ENCODE data around the gene GPR55.

GPR55 gene

GRCh38 chr2:230956827-230957755 lies 32.0 kb upstream of the GPR55 start:
- H3K4me3 ChIP-seq (ENCODE audit: low read depth, low read length) = peak overlapping the region; percentile 70
- no peak for TF ChIP-seq CTCF (IDR thresholded peaks at IDR 0.05; ENCODE audit: low read depth, low read length, missing control alignments)
- peak; percentile 93 for DNase-seq (ENCODE audit: low read depth)

GRCh38 chr2:230955163-230955737 lies 30.2 kb upstream of the GPR55 start:
- no peak overlapping the region for H3K4me3 ChIP-seq (ENCODE audit: low read depth, low read length)
- no peak for TF ChIP-seq CTCF (IDR thresholded peaks at IDR 0.05; ENCODE audit: low read depth, low read length, missing control alignments)
- DNase-seq (ENCODE audit: low read depth) = no peak

GRCh38 chr2:230954746-230955145 lies 29.7 kb upstream of the GPR55 start:
- no peak for TF ChIP-seq CTCF (IDR thresholded peaks at IDR 0.05; ENCODE audit: low read depth, low read length, missing control alignments)
- no peak for DNase-seq (ENCODE audit: low read depth)
- H3K4me3 ChIP-seq (ENCODE audit: low read depth, low read length) = no peak overlapping the region

- no peak for TF ChIP-seq CTCF (IDR thresholded peaks at IDR 0.05; ENCODE audit: low read depth, low read length, missing control alignments)
- no peak for DNase-seq (ENCODE audit: low read depth)
- no peak overlapping the region for H3K4me3 ChIP-seq (ENCODE audit: low read depth, low read length)
These were observed 28.8 kb upstream of the GPR55 start for GRCh38 chr2:230953845-230954244.

- TF ChIP-seq CTCF (IDR thresholded peaks at IDR 0.05; ENCODE audit: low read depth, low read length, missing control alignments) = no peak
- H3K4me3 ChIP-seq (ENCODE audit: low read depth, low read length) = no peak overlapping the region
- DNase-seq (ENCODE audit: low read depth) = no peak
These were observed 27.3 kb upstream of the GPR55 start for GRCh38 chr2:230952226-230952956.

GRCh38 chr2:230951396-230951795 lies 26.4 kb upstream of the GPR55 start:
- H3K4me3 ChIP-seq (ENCODE audit: low read depth, low read length) = no peak overlapping the region
- no peak for TF ChIP-seq CTCF (IDR thresholded peaks at IDR 0.05; ENCODE audit: low read depth, low read length, missing control alignments)
- DNase-seq (ENCODE audit: low read depth) = no peak

Data from GM12864 (cell line).